PC-9 (cell line): ENCODE results near the gene RXRB.

Experiments used
- CTCF ChIP-seq: fragments of 200-600 bp; sonication (generic); conservative IDR thresholded peaks from 2 replicates; pipeline ENCODE4 v1.6.1; 2017; ENCODE audit warnings: mixed run types, antibody characterized with exemption, mild to moderate bottlenecking, moderate library complexity
- EZH2 ChIP-seq: fragments of 200-600 bp; sonication (generic); IDR thresholded peaks from 2 replicates; pipeline ENCODE4 v1.8.0; 2017; ENCODE audit warnings: antibody characterized with exemption, low read depth

GRCh38 chr6:33202799-33203198 lies 2.3 kb upstream of the RXRB start:
- TF ChIP-seq CTCF (no peak), EZH2 (no peak)
